Right ventricle myocardium superior (tissue), 1 donor: ENCODE measurements around the gene GSX1. TPM values are rescaled to one million over a fixed set of nuclear protein-coding genes. Genes with fewer than 3 reads are reported as not detected.
"Not testable (repeated sequence)": the region's sequence is repeated elsewhere in the genome, so short reads cannot be mapped to it uniquely, and the experiment has no call there.

Experiments
- ATAC-seq: fragments of 200-7000 bp; cut with Tn5 transposase; one replicate; pipeline ENCODE4 v1.9.1; 2020; ENCODE audit warnings: mild to moderate bottlenecking; ENCODE audit not compliant: poor library complexity
- DNase-seq: peaks from one replicate; pipeline ENCODE4 v3.0.0-alpha.2; 2020
- intact Hi-C: fragments of 100-400 bp; cut with DNase I; formaldehyde crosslinking; loops from one replicate; pipeline ENCODE4 v1.11.2; 2022
- total RNA-seq: library from RNA; stranded (reverse); fragmentation: NEBNext Ultra II Directional; extraction: Animal tissue kit (Norgen Biotek cat#: 25700); gene quantifications from one replicate; pipeline ENCODE4 v1.2.1, GENCODE V29; 2021
- donor health status: DM: no; HTN: yes; CAD: no; lungs with severe emphysema.

Gene GSX1
- total RNA-seq, 1 donor from 2014 or later: not detected

GRCh38 chr13:27791146-27791900 lies 960 bp upstream of the GSX1 start:
- ATAC-seq (no peak), DNase-seq (no peak)
- intact Hi-C loops: loop anchor here (10.0 kb wide), 1 partner anchor 387 kb away; no protein-coding TSS in a partner anchor

- intact Hi-C loops: loop anchor here (10.0 kb wide), 1 partner anchor 387 kb away; no protein-coding TSS in a partner anchor
- DNase-seq (no peak), ATAC-seq (no peak)
These were observed 336 bp upstream of the GSX1 start for GRCh38 chr13:27791901-27792392.

GRCh38 chr13:27793507-27794367 lies 1.5 kb downstream of the GSX1 start:
- no peak for ATAC-seq
- intact Hi-C loops: loop anchor here (10.0 kb wide), 1 partner anchor 389 kb away; no protein-coding TSS in a partner anchor
- no peak for DNase-seq

DNA sequence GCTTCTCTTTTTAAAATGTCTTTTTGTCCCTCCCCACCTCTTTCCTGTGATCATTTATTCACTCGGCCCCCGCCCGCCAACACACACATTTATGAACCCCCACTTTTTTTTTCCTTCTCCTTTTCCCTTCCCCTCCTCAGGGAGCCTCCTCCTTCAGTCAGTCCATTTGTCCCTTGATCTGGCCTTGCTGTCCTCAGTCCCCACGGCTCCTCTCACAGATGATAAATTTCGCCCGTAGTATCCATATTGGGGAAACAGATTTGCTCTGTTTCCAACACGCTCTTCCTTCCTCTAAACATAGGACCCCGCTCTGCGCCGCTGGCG lies 2.0 kb downstream of the GSX1 start:
- no peak for ATAC-seq
- DNase-seq: no peak
- intact Hi-C loops: loop anchor here (10.0 kb wide), 1 partner anchor 390 kb away; no protein-coding TSS in a partner anchor

- DNase-seq: no peak
- intact Hi-C loops: loop anchor here (10.0 kb wide), 1 partner anchor 390 kb away; no protein-coding TSS in a partner anchor
- ATAC-seq: no peak
These were observed 2.8 kb downstream of the GSX1 start for GRCh38 chr13:27794921-27795717.

DNA sequence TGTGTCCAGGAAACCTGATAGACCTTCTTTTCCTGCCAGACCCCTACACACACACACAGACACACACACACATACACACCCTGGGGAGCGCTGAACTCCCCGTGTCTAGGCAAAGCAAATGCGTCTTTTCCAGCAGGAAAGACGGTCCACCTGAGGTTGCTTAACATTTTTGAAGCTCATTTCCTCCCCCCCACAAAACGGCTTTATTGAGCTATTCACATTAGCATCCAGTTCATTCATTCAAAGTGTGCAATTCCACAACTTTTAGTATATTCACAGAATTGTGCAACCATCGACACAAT lies 3.4 kb downstream of the GSX1 start:
- ATAC-seq (no peak), DNase-seq (no peak)
- intact Hi-C loops: loop anchor here (10.0 kb wide), 1 partner anchor 391 kb away; no protein-coding TSS in a partner anchor

DNA sequence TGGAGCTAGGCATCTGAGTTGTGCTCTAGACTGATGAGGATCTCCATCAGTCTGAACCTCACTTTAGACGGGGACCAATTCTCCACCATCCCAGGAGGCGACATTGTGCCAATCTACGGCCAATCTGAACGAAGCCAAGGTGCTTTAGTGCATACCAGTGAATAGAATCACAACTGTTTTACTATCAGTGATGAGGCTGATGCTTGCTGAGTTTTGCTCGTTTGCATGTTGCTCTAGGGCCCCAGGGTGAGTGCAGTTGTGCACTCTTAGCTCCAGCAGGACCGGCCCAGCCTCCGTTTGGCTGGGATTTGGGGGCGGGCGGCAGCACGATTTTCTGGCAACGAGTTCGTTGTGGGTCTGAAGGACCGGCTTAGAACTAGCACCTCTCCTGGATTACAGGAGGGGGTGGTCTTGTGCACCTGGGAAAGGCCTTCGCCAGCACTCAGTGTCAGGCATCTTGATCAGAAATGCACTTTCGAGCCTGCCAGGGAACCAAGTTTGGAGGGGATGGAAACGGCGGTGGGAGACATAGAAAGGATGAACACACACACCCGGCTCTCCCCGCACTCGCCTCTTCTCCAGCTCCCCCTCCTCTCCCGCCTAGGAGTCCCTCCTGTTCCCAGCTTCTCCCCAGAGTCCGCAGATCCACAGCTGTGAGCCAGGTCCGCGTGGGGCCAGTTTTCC lies 4.4 kb downstream of the GSX1 start:
- intact Hi-C loops: loop anchor here (10.0 kb wide), 1 partner anchor 392 kb away; no protein-coding TSS in a partner anchor
- DNase-seq (no peak), ATAC-seq (no peak)

GRCh38 chr13:27797228-27797624 lies 4.9 kb downstream of the GSX1 start:
- intact Hi-C loops: loop anchor here (10.0 kb wide), 1 partner anchor 392 kb away; no protein-coding TSS in a partner anchor
- DNase-seq (no peak), ATAC-seq (no peak)

GRCh38 chr13:27806744-27807387 lies 14.6 kb downstream of the GSX1 start:
- intact Hi-C loops: no loop called here
- DNase-seq (no peak), ATAC-seq (no peak)

- ATAC-seq (no peak), DNase-seq (no peak)
- intact Hi-C loops: no loop called here
These were observed 16.7 kb downstream of the GSX1 start for GRCh38 chr13:27808851-27809550.

DNA sequence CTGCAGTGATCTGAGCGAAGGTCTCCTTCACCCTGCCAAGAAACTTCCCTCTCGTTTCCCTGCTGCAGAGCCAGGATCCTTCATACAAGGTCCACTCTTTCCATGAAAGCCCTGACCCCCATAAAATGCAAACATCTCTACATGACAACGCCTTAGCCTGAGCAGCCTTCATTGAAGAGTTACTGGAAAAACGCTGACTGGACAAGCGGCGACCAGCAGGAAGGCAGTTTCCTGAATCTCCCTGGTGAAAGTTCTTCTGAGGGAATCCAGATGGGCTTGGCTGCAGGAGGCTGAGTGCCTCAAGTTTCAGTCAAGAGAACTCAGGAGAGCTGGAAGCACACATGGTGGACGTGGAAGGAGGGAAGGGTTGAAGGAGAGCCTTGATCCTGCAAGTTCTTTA lies 17.7 kb downstream of the GSX1 start:
- no peak for ATAC-seq
- DNase-seq: no peak
- intact Hi-C loops: no loop called here

DNA sequence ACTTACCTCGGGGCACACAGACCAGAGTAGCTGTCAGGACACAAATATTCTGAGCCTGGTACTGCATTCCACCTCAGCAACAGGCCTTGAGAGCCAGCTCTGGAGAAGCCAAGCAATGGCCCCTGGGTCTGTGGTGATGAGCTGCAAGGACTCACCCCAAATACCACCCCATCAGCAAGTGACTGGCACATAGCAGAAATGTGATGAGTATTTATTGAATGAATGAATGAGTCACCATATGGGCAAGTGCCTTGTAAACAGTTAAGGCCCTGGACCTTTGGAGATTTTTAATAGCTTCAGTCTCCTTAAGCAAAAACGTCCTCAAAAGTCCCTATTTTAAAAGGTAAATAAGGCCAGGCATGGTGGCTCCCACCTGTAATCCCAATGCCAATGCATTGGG lies 18.2 kb downstream of the GSX1 start:
- intact Hi-C loops: no loop called here

GRCh38 chr13:27813826-27814225 lies 21.5 kb downstream of the GSX1 start:
- intact Hi-C loops: no loop called here
- DNase-seq (no peak), ATAC-seq (no peak)

More for the DNA sequence above, 18.2 kb downstream of the GSX1 start:
- ATAC-seq (no peak), DNase-seq (no peak)

GRCh38 chr13:27817832-27818231 lies 25.5 kb downstream of the GSX1 start:
- intact Hi-C loops, ATAC-seq, DNase-seq: not testable (repeated sequence)

- no peak for ATAC-seq
- intact Hi-C loops: no loop called here
- no peak for DNase-seq
These were observed 28.5 kb downstream of the GSX1 start for GRCh38 chr13:27820524-27821482.

DNA sequence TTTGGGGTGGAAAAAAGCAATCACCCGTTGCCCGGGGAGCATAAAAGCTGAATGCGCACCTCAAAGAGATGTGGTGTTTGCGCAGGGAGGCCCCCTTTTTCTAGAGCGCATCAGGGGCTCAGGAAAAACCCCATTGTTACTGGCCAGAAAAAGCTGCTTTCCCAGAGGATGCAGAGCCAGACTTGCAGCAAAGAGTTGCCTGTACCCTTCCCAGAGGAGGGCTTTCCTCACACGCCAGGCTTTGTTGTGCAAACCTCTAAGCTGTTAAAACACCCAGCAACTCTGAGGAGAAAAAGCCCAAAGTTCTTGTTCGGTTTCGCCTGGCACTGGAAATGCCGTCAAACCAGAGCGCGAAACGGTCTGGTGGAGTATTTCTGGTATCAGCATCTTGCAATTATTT lies 29.3 kb downstream of the GSX1 start:
- ATAC-seq (no peak), DNase-seq (no peak)
- intact Hi-C loops: no loop called here
